ENCODE measurements around the gene RCAN2. TPM values are rescaled to one million over a fixed set of nuclear protein-coding genes. Genes with fewer than 3 reads are reported as not detected.

The RCAN2 gene
- total and polyA plus RNA-seq, 4 experiments from 2014 or later, result 0.06 to 0.21 TPM; not detected in 2

GRCh38 chr6:46376562-46377061, 114.6 kb downstream of the RCAN2 start:
- peaks cover 3 to 16% of the 10 kb centered on the region in 2 donors for H3K27me3 Mint-ChIP-seq
- POLR2A ChIA-PET (ENCODE audit: partially characterized antibody), result no interaction called here
- H3K27ac Mint-ChIP-seq, result no peak overlapping the region
- intact Hi-C loops (cut with micrococcal nuclease), result no loop called here
- Histone ChIP-seq H3K27me3 (ENCODE audit: insufficient read depth, low read length) (no peaks in the 10 kb centered on the region), H3K9me3 (ENCODE audit: control insufficient read depth in 1 of 2, low read length in 2 of 2) (no peaks in the 10 kb centered on the region), H3K4me3 (ENCODE audit: low read length in 2 of 2) (no peak overlapping the region), H3K4me1 (ENCODE audit: insufficient read depth, low read length) (no peaks in the 10 kb centered on the region), H3K36me3 (ENCODE audit: insufficient read depth, low read length) (no peaks in the 10 kb centered on the region), H3K27ac (ENCODE audit: low read depth, low read length) (no peak overlapping the region)
- no peaks in the 10 kb centered on the region for H3K36me3 Mint-ChIP-seq
- peaks cover 0 to 2% (median 0%) of the 10 kb centered on the region in 8 donors for H3K9me3 Mint-ChIP-seq
- H3K4me3 Mint-ChIP-seq, result peak overlapping the region in 1 of 8 donors; percentile 64
- no peak for DNase-seq
- CTCF ChIA-PET (ENCODE audit: partially characterized antibody), result no interaction called here
- no peaks in the 10 kb centered on the region for H3K4me1 Mint-ChIP-seq

DNA sequence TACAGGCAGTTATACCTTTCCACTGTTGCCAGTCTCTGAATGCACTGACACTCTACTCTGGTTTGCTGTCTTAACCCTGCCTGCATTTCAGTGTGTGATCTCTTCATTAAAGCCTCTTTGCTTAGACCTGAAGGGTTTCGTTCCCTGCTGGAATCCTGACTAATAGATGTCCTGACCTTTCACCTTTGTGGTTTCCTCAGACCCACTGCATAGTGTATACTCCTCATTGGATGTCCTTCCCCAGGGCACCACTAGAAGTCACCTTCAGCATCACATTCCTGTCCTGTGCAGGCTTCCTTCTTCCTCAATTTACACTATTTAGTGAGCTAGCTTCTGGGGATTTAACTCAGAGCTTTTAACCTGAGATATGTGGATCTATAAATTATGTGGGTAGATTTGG, 120.6 kb downstream of the RCAN2 start:
- Mint-ChIP-seq H3K9me3 (peaks cover 0 to 2% (median 0%) of the 10 kb centered on the region in 8 donors), H3K36me3 (no peaks in the 10 kb centered on the region), H3K27ac (no peak overlapping the region), H3K4me3 (no peak overlapping the region), H3K4me1 (no peaks in the 10 kb centered on the region), H3K27me3 (peaks cover 2 to 4% of the 10 kb centered on the region in 2 donors)
- DNase-seq, result no peak
- ChIA-PET POLR2A (ENCODE audit: partially characterized antibody) (no interaction called here), CTCF (ENCODE audit: partially characterized antibody) (no interaction called here)
- Histone ChIP-seq H3K4me3 (ENCODE audit: low read length in 2 of 2) (no peak overlapping the region), H3K4me1 (ENCODE audit: insufficient read depth, low read length) (no peaks in the 10 kb centered on the region), H3K27ac (ENCODE audit: low read depth, low read length) (no peak overlapping the region), H3K27me3 (ENCODE audit: insufficient read depth, low read length) (no peaks in the 10 kb centered on the region), H3K36me3 (ENCODE audit: insufficient read depth, low read length) (no peaks in the 10 kb centered on the region), H3K9me3 (ENCODE audit: control insufficient read depth in 1 of 2, low read length in 2 of 2) (no peaks in the 10 kb centered on the region)
- intact Hi-C loops (cut with micrococcal nuclease), result no loop called here

GRCh38 chr6:46368169-46368536, 123.1 kb downstream of the RCAN2 start:
- Histone ChIP-seq H3K4me3 (ENCODE audit: low read length in 2 of 2) (no peak overlapping the region), H3K27me3 (ENCODE audit: insufficient read depth, low read length) (no peaks in the 10 kb centered on the region), H3K9me3 (ENCODE audit: control insufficient read depth in 1 of 2, low read length in 2 of 2) (no peaks in the 10 kb centered on the region), H3K36me3 (ENCODE audit: insufficient read depth, low read length) (no peaks in the 10 kb centered on the region), H3K27ac (ENCODE audit: low read depth, low read length) (no peak overlapping the region), H3K4me1 (ENCODE audit: insufficient read depth, low read length) (no peaks in the 10 kb centered on the region)
- no peak for DNase-seq
- H3K4me3 Mint-ChIP-seq, result no peak overlapping the region
- no peaks in the 10 kb centered on the region for H3K9me3 Mint-ChIP-seq
- no peaks in the 10 kb centered on the region for H3K4me1 Mint-ChIP-seq
- POLR2A ChIA-PET (ENCODE audit: partially characterized antibody), result no interaction called here
- intact Hi-C loops (cut with micrococcal nuclease), result no loop called here
- H3K36me3 Mint-ChIP-seq, result no peaks in the 10 kb centered on the region
- CTCF ChIA-PET (ENCODE audit: partially characterized antibody), result no interaction called here
- H3K27ac Mint-ChIP-seq, result no peak overlapping the region
- peaks cover 3% of the 10 kb centered on the region in 2 donors for H3K27me3 Mint-ChIP-seq

- Histone ChIP-seq H3K27me3 (ENCODE audit: insufficient read depth, low read length) (no peaks in the 10 kb centered on the region), H3K27ac (ENCODE audit: low read depth, low read length) (no peak overlapping the region), H3K36me3 (ENCODE audit: insufficient read depth, low read length) (no peaks in the 10 kb centered on the region), H3K9me3 (ENCODE audit: control insufficient read depth in 1 of 2, low read length in 2 of 2) (no peaks in the 10 kb centered on the region), H3K4me1 (ENCODE audit: insufficient read depth, low read length) (no peaks in the 10 kb centered on the region), H3K4me3 (ENCODE audit: low read length in 2 of 2) (no peak overlapping the region)
- H3K36me3 Mint-ChIP-seq, result no peaks in the 10 kb centered on the region
- POLR2A ChIA-PET (ENCODE audit: partially characterized antibody), result interaction anchor here (0.6 kb wide), 1 partner anchor 442 kb away, joined by 3 read pairs; no protein-coding TSS in a partner anchor
- no peak overlapping the region for H3K27ac Mint-ChIP-seq
- intact Hi-C loops (cut with micrococcal nuclease), result no loop called here
- H3K9me3 Mint-ChIP-seq, result no peaks in the 10 kb centered on the region
- CTCF ChIA-PET (ENCODE audit: partially characterized antibody), result no interaction called here
- H3K27me3 Mint-ChIP-seq, result peaks cover 3% of the 10 kb centered on the region in 2 donors
- DNase-seq, result no peak
- no peak overlapping the region for H3K4me3 Mint-ChIP-seq
- no peaks in the 10 kb centered on the region for H3K4me1 Mint-ChIP-seq
These were observed 123.7 kb downstream of the RCAN2 start for GRCh38 chr6:46367354-46368168.

- H3K36me3 ChIP-seq (ENCODE audit: insufficient read depth, low read length), result no peaks in the 10 kb centered on the region
- POLR2A ChIA-PET (ENCODE audit: partially characterized antibody), result no interaction called here
- Mint-ChIP-seq H3K36me3 (no peaks in the 10 kb centered on the region), H3K4me3 (no peak overlapping the region), H3K27ac (no peak overlapping the region), H3K4me1 (no peaks in the 10 kb centered on the region), H3K9me3 (no peaks in the 10 kb centered on the region), H3K27me3 (peaks cover 3% of the 10 kb centered on the region in 2 donors)
- DNase-seq, result no peak
- CTCF ChIA-PET (ENCODE audit: partially characterized antibody), result no interaction called here
- no peaks in the 10 kb centered on the region for H3K27me3 ChIP-seq (ENCODE audit: insufficient read depth, low read length)
- no peaks in the 10 kb centered on the region for H3K9me3 ChIP-seq (ENCODE audit: control insufficient read depth in 1 of 2, low read length in 2 of 2)
- H3K4me3 ChIP-seq (ENCODE audit: low read length in 2 of 2), result no peak overlapping the region
- H3K27ac ChIP-seq (ENCODE audit: low read depth, low read length), result no peak overlapping the region
- intact Hi-C loops (cut with micrococcal nuclease), result no loop called here
- no peaks in the 10 kb centered on the region for H3K4me1 ChIP-seq (ENCODE audit: insufficient read depth, low read length)
These were observed 124.9 kb downstream of the RCAN2 start for GRCh38 chr6:46366190-46366900.

- Mint-ChIP-seq H3K27me3 (peaks cover 0 to 5% of the 10 kb centered on the region in 2 donors), H3K36me3 (no peaks in the 10 kb centered on the region), H3K4me1 (peaks cover 0 to 5% (median 3%) of the 10 kb centered on the region in 4 donors), H3K4me3 (peak overlapping the region in 4 of 8 donors; percentile 17 to 45 (median 28)), H3K27ac (no peak overlapping the region), H3K9me3 (no peaks in the 10 kb centered on the region)
- no peaks in the 10 kb centered on the region for H3K27me3 ChIP-seq (ENCODE audit: insufficient read depth, low read length)
- H3K9me3 ChIP-seq (ENCODE audit: control insufficient read depth in 1 of 2, low read length in 2 of 2), result no peaks in the 10 kb centered on the region
- no peaks in the 10 kb centered on the region for H3K36me3 ChIP-seq (ENCODE audit: insufficient read depth, low read length)
- ChIA-PET CTCF (ENCODE audit: partially characterized antibody) (no interaction called here), POLR2A (ENCODE audit: partially characterized antibody) (no interaction called here)
- no peak overlapping the region for H3K4me3 ChIP-seq (ENCODE audit: low read length in 2 of 2)
- H3K4me1 ChIP-seq (ENCODE audit: insufficient read depth, low read length), result no peaks in the 10 kb centered on the region
- no peak overlapping the region for H3K27ac ChIP-seq (ENCODE audit: low read depth, low read length)
- no peak for DNase-seq
- intact Hi-C loops (cut with micrococcal nuclease), result no loop called here
These were observed 133.7 kb downstream of the RCAN2 start for GRCh38 chr6:46357591-46357990.

DNA sequence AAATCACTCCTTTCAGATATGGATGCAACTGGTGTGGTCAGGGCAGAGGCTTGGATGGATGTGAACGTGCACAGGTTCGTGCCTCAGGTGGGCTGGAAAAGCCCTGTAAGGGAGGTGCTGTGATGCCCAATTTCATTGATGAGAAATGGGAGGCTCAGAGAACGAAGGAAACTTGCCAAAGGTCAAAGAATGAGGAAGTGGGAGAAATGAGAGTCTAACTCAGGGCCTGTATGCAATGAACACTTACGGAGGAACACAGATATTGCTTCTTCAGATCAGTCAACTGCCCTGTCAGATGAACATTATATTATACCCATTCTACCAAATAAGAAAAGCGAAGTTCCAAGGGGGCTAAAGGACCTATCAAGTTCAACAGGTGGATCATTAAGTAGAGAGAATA, 134.7 kb downstream of the RCAN2 start:
- POLR2A ChIA-PET (ENCODE audit: partially characterized antibody), result no interaction called here
- no peak for DNase-seq
- Histone ChIP-seq H3K4me3 (ENCODE audit: low read length in 2 of 2) (no peak overlapping the region), H3K36me3 (ENCODE audit: insufficient read depth, low read length) (no peaks in the 10 kb centered on the region), H3K27me3 (ENCODE audit: insufficient read depth, low read length) (no peaks in the 10 kb centered on the region), H3K4me1 (ENCODE audit: insufficient read depth, low read length) (no peaks in the 10 kb centered on the region), H3K9me3 (ENCODE audit: control insufficient read depth in 1 of 2, low read length in 2 of 2) (no peaks in the 10 kb centered on the region), H3K27ac (ENCODE audit: low read depth, low read length) (no peak overlapping the region)
- peaks cover 0 to 5% (median 3%) of the 10 kb centered on the region in 4 donors for H3K4me1 Mint-ChIP-seq
- H3K4me3 Mint-ChIP-seq, result no peak overlapping the region
- H3K27ac Mint-ChIP-seq, result no peak overlapping the region
- no peaks in the 10 kb centered on the region for H3K36me3 Mint-ChIP-seq
- peaks cover 0 to 6% of the 10 kb centered on the region in 2 donors for H3K27me3 Mint-ChIP-seq
- H3K9me3 Mint-ChIP-seq, result no peaks in the 10 kb centered on the region
- intact Hi-C loops (cut with micrococcal nuclease), result no loop called here
- CTCF ChIA-PET (ENCODE audit: partially characterized antibody), result no interaction called here

Measured in CD4-positive, alpha-beta memory T cell (primary cell).